ENCODE results near the gene CHST12.
"Not testable (repeated sequence)": the region's sequence is repeated elsewhere in the genome, so short reads cannot be mapped to it uniquely, and the experiment has no call there.

Gene CHST12

DNA sequence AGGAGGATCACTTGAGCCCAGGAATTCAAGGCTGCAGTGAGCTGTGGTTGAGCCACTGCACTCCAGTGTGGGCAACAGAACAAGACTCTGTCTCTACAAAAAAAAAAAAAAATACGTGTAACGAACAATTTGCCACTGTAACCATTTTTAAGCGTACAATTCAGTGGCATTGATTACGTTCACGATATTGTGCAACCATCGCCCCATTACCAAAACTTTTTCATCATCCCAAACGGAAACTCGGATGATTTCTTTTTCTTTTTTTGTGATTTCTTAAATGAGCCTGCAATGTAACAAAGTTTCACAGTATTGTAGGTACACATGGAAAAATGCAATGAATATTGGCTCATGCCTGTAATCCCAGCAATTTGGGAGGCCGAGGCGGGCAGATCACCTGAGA lies 63.3 kb downstream of the CHST12 start:
- no peak for DNase-seq

GRCh38 chr7:2468227-2468626 lies 64.8 kb downstream of the CHST12 start:
- no peak for DNase-seq

GRCh38 chr7:2469460-2470203 lies 66.2 kb downstream of the CHST12 start:
- not testable (repeated sequence) for DNase-seq

DNA sequence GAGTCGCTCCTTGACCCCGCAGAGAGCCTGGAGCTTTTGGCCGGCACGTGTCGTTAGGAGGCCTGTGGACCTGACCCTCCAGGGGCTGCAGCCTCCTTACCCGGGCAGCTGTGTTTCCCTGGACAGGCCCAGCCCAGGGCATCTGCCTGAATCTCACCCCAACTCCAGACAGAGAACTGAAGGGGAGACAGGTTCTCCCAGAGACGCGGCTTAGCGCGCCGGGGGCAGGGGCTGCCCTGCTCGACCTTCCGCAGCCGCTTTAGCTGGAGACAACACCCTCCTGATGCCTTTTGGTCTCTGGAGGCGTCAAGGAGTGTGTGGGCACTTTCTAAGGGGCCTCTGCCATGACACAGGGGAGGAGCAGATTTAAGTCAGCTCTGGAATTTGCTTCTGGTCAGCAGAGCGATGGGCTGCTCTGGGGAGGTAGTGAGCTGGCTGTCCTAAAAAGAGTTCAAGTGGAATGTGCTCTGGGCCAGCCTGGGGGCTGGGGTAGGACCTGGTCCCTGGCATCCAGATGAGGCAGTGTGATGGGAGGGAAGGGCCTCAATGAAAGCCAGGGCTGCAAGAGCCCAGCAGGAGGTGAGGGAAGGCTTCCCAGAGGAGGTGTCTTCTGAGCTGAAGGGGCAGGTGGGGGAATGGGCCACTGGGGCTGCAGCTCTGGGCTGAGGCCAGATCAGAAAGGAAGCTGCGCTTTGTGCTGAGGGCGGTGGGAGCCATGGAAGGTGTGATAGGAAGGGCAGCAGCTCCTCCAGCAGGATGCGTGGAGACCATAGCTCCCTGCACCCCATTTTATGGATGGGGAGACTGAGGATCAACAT lies 67.0 kb downstream of the CHST12 start:
- DNase-seq, result no peak

DNA sequence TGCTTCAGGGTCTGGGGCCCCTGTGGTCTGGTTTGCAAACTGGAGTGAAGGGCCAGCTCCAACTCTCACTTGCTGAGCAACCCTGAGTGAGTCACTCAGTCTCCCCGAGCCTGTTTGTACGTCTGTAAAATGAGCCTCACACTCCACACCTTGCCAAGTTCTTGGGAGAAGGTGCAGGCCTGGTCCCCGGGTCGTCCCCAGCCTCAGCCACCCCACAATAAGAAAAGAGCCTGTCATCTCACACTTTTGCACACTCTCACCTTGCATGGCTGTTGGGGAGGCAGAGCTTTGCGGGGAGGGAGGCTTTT lies 67.6 kb downstream of the CHST12 start:
- DNase-seq, result no peak

- no peak for DNase-seq
Measured at GRCh38 chr7:2471396-2471795, 68.0 kb downstream of the CHST12 start.

GRCh38 chr7:2472739-2473138 lies 69.3 kb downstream of the CHST12 start:
- no peak for DNase-seq

DNA sequence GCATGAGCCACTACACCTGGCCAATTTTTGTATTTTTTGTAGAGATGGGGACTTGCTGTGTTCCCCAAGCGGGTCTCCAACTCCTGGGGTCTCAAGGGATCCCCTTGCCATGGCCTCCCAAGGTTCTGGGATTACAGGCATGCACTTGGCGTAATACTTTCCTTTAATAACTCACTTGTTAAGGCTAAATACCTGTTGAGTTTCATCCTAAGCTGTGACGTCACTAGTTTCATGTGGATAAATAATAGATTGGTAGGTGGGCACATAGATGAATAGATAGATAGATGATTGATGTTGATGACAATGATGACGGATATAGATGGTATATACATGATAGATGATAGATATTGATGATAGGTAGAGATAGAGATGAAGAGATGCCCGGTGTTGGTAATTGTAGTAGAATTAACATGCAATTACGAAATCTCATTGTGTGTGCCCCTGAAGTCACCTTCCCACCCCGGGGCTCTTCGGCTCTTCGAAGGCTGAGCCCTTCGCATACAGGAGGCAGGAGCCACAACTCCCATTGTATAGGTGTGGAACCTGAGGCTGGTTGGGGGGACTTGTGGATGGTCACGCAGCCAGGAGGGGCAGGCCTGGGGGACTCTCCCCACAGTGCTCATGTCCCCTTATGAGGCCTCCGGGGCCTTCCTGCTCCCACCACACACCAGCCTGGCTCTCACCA lies 70.2 kb downstream of the CHST12 start:
- no peak for DNase-seq

DNA sequence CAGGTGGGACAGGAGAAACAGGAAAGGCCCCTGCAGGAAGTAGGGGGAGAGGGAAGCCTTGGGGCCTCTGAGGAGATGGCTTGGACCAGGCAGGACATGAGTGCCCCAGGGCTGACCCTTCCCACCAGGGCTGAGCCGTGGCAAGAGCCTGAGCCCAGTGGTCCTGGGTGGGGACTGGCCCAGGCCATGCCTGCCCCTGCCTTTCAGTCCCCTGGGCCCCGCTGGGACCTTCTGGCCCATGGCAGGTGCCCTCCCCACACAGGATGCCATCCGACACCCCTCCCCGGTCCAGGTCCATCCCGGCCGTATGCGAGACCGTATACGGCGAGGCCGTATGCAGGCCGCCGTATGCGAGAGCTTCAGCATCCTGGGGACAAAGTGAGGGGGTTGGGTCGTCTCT lies 70.8 kb downstream of the CHST12 start:
- DNase-seq, result no peak

- no peak for DNase-seq
Measured at GRCh38 chr7:2474813-2475677, 71.6 kb downstream of the CHST12 start.

- DNase-seq, result no peak
Measured at GRCh38 chr7:2475678-2476015, 72.2 kb downstream of the CHST12 start.

DNA sequence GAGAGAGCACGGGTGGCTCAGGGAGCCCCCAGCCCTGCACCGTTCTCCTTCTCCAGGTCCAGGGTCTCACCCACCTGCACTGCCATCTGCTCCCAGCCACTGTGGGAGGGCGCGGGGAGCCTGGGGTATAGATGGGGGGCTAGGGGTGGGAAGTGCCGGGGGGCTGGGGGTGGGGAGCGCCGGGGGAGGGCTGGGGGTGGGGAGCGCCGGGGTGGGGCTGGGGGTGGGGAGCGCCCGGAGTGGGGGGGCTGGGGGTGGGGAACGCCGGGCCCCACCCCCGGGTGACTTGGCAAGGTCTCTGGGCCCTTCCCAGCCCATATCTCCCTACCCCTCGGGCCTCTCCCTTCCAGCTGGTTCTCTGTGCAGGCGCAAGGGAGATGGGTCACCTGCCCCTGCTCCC lies 72.9 kb downstream of the CHST12 start, which contains the start of gene GRIFIN:
TSS of gene GRIFIN (minus strand) at position 101 of the 400 bp plus-strand sequence. CDS start at position 86, 15 bp downstream.
- DNase-seq, result no peak

DNA sequence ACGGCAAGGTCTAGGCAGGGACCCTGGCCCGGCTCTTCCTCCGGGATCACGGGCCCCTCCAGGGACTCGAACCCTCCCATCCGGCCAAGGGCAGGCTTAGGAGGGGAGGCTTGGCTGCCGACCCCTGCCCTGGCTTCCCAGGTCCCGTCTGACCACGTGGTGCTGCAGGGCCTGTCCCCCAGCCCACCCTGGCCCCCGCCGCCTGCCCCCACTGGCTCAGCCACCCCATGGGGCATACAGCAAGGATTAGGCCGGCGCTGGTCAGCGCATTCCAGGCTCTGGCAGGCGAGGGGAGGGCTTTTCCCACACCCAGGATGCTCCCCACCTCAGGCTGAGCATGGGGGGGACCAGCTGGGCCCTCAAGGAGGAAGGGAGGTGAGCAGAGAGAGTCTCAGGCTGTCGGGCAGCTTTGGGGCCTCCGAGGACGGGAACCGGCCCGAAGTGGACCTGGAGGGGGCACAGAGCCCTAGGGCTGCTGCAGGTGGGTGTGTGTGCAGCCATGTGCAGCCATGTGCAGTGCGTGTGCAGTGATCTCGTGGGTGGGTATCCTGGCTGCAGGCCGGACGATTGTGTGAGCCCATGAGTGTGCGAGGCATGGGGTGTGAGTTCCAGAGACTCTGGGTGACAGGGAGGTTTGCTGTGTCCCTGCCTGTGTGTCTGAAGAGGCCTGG lies 73.5 kb downstream of the CHST12 start:
- no peak for DNase-seq

DNA sequence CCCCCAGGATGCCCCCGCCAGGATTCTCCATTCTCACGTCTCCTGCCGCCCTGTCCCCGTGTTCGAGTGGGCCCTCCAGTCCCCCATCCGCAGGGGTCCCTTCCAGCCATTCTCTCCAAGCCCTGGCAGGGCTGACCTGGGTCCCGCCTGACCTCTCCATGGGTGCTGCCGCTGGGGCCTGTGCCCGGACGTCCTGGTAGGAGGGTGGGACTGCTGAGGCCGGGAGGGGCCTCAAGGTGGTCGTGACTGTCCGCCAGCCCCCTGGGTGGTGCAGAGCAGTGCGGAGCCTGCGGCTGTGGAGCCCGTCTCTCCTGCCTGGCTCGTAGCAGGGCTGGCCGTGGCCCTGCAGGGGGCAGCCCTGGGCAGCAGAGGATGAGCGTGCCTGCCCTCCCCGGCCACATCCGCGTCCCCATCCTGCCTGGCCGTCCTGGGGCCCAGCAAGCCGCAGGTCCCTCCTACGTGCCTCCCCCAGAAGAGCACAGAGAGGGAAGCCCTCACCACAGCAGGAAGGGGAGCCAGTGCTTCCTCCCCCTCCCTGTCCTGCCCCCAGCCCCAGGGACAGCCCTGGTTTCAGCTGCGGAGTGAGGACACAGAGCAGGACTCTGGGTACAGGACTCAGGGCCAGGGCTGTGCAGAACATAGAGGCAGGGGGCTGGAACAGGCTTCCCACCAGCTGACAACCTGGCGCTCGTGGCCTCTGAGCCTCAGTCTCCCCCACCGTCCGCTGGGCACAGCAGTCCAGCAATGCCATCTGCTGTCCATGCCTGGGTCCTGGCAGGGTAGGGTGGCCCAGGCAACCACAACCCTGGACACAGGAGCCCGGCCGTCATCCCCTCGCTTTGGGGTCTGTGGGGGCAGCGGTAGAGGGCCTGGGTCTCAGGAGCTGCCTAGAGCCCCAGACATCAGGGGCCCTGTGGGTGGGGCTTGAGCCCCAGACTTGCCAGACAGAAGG lies 74.3 kb downstream of the CHST12 start:
- peak; percentile 76 for DNase-seq

DNA sequence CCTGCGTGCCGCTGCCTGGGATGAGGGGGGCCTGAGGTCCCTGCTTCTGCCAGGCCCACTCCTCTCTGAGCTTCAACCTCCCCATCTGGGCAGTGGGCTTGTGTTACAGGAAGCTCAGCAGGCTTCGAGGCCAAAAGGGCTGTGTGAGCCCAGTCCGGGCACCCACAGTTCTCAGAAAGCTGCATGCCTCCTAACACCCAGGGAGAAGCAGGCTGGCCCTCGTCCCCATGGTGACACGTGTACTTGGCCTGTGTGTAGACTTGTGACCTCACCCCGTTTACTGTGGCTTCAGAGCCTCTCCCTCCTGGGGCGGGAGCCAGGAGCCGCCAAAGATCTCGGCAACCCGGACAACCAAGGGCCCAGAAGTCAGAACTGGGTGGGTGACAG lies 75.0 kb downstream of the CHST12 start:
- DNase-seq, result no peak

GRCh38 chr7:2478800-2479199 lies 75.4 kb downstream of the CHST12 start:
- no peak for DNase-seq

GRCh38 chr7:2479276-2480069 lies 76.1 kb downstream of the CHST12 start:
- no peak for DNase-seq

DNA sequence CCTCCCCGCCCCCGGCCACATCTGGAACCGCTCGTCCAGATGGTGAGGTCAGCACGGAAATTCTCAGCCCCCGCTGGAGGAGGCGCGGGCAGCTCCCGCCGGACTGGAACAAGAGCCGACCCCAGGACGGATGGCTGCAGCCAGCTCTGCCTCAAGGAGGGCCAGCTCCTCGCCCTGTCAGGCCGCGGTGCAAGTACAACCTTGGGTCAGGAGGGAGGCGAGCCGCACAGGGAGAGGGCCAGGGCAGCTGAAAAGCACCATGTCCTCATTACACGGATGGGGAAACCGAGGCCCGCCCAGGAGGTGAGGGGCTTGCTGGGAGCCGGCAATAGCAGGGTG lies 76.6 kb downstream of the CHST12 start:
- no peak for DNase-seq

GRCh38 chr7:2481195-2481594 lies 77.8 kb downstream of the CHST12 start:
- DNase-seq, result no peak

DNA sequence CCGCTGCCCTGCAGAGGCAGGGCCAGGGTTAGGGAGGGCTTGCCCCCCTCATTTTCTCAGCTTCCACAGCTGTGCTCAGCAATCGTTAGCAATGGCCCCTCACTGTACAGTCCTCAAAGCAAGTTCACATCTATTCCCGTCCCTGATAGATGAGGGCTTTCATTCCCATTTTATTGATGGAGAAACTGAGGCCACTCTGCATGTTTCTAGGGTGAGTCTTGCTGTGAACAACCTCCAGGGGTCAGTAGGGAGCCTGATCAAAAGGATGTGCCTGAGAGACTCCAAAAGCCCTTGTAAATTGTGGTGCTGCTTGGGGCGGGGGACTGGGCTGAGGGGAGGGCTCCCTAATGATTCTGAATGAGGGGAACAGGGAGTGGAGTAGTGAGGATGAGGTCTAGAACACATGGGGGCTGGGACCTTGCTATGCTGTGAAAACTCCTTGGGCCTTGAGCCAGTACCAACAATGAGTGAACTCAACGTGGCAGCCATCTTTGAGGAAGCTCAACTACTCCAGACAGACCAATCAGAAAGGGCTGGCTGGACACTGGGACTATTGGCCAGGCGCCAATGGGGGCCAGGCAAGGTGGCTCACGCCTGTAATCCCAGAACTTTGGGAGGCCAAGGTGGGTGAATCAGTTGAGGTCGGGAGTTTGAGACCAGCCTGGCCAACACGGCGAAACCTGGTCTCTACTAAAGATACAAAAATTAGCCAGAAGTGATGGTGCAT lies 79.5 kb downstream of the CHST12 start:
- DNase-seq, result no peak
